HG02642 (cell line): ENCODE results near the gene EEA1.
"Not testable (repeated sequence)": the region's sequence is repeated elsewhere in the genome, so short reads cannot be mapped to it uniquely, and the experiment has no call there.

ENCODE experiments used
- ATAC-seq: cut with Tn5 transposase; IDR thresholded peaks from one replicate; pipeline ENCODE4 v1.9.1; 2021; ENCODE audit warnings: mild to moderate bottlenecking; ENCODE audit not compliant: unreplicated experiment, poor library complexity

EEA1 gene

GRCh38 chr12:92827836-92828431, 101.2 kb downstream of the EEA1 start:
- no peak for ATAC-seq

GRCh38 chr12:92821142-92821541, 108.0 kb downstream of the EEA1 start:
- no peak for ATAC-seq

GRCh38 chr12:92814584-92814983, 114.5 kb downstream of the EEA1 start:
- ATAC-seq, result no peak

GRCh38 chr12:92810370-92810769, 118.7 kb downstream of the EEA1 start:
- peak; percentile 77 for ATAC-seq

GRCh38 chr12:92803903-92804302, 125.2 kb downstream of the EEA1 start:
- ATAC-seq, result no peak

- no peak for ATAC-seq
Measured at GRCh38 chr12:92802906-92803305, 126.2 kb downstream of the EEA1 start.

GRCh38 chr12:92796650-92797049, 132.4 kb downstream of the EEA1 start:
- no peak for ATAC-seq

GRCh38 chr12:92794814-92795213, 134.3 kb downstream of the EEA1 start:
- no peak for ATAC-seq

- ATAC-seq, result not testable (repeated sequence)
Measured at GRCh38 chr12:92794356-92794755, 134.7 kb downstream of the EEA1 start.

- no peak for ATAC-seq
Measured at GRCh38 chr12:92786045-92786444, 143.1 kb downstream of the EEA1 start.

GRCh38 chr12:92785563-92785950, 143.5 kb downstream of the EEA1 start:
- ATAC-seq, result no peak

GRCh38 chr12:92784797-92785562, 144.1 kb downstream of the EEA1 start:
- ATAC-seq, result peak; percentile 97

GRCh38 chr12:92784356-92784755, 144.7 kb downstream of the EEA1 start:
- ATAC-seq, result no peak

GRCh38 chr12:92779902-92780301, 149.2 kb downstream of the EEA1 start:
- ATAC-seq, result no peak

- ATAC-seq, result no peak
Measured at GRCh38 chr12:92778525-92778924, 150.6 kb downstream of the EEA1 start.

GRCh38 chr12:92775416-92775815, 153.7 kb downstream of the EEA1 start:
- ATAC-seq, result no peak

GRCh38 chr12:92771001-92771400, 158.1 kb downstream of the EEA1 start:
- ATAC-seq, result no peak

- ATAC-seq, result peak; percentile 85
Measured at GRCh38 chr12:92769124-92769901, 159.8 kb downstream of the EEA1 start.

GRCh38 chr12:92765871-92766270, 163.2 kb downstream of the EEA1 start:
- ATAC-seq, result no peak

GRCh38 chr12:92764831-92765230, 164.3 kb downstream of the EEA1 start:
- ATAC-seq, result no peak

GRCh38 chr12:92762773-92763172, 166.3 kb downstream of the EEA1 start:
- no peak for ATAC-seq
